ENCODE data around the gene LAMA3.
"Not testable (repeated sequence)": the region's sequence is repeated elsewhere in the genome, so short reads cannot be mapped to it uniquely, and the experiment has no call there.

DNA sequence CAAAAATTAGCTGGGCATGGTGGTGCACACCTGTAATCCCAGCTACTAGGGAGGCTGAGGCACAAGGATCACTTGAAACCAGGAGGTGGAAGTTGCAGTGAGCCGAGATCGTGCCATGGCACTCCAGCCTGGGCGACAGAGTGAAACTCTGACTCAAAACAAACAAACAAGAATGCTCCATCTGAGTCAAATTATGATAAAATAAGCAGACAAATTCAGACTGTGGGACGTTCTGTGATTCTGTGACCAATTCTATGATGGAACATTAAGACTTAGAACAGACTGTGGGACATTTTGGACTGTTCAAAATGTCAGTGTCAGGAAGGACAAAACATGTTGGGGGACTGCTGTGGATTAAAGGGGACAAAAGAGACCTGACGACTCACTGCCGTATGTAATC lies 52.7 kb downstream of the LAMA3 start:
- TF ChIP-seq, protein P1, sequence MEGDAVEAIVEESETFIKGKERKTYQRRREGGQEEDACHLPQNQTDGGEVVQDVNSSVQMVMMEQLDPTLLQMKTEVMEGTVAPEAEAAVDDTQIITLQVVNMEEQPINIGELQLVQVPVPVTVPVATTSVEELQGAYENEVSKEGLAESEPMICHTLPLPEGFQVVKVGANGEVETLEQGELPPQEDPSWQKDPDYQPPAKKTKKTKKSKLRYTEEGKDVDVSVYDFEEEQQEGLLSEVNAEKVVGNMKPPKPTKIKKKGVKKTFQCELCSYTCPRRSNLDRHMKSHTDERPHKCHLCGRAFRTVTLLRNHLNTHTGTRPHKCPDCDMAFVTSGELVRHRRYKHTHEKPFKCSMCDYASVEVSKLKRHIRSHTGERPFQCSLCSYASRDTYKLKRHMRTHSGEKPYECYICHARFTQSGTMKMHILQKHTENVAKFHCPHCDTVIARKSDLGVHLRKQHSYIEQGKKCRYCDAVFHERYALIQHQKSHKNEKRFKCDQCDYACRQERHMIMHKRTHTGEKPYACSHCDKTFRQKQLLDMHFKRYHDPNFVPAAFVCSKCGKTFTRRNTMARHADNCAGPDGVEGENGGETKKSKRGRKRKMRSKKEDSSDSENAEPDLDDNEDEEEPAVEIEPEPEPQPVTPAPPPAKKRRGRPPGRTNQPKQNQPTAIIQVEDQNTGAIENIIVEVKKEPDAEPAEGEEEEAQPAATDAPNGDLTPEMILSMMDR (IDR thresholded peaks at IDR 0.05): not testable (repeated sequence)
- not testable (repeated sequence) for TF ChIP-seq POLR2A (IDR thresholded peaks at IDR 0.05)

Measured in right lobe of liver (tissue), 4 donors.